RWPE1 (cell line): Measurements from ENCODE around the gene FOXP4.

Experiments
- CTCF ChIA-PET: fragments of 350-600 bp; sonication (Branson Sonifier 250); formaldehyde crosslinking; extraction: SDS; loops from one replicate; lab custom pipeline; 2021; lab: Yijun Ruan, JAX
- POLR2A ChIA-PET: fragments of 400-600 bp; formaldehyde crosslinking; extraction: SDS; loops from one replicate; lab custom pipeline; 2020; ENCODE audit warnings: antibody characterized with exemption; ENCODE audit not compliant: low non-redundant PET; lab: Yijun Ruan, JAX
- DNase-seq: peaks from one replicate; pipeline ENCODE4 v3.0.0; 2012; ENCODE audit warnings: low spot score
- H3K27ac ChIP-seq: fragments of 450-650 bp; 2 replicates; pipeline ENCODE4 v1.5.1; 2017
- CTCF ChIP-seq: fragments of 450-650 bp; conservative IDR thresholded peaks from 2 replicates; pipeline ENCODE4 v1.5.1; 2017; ENCODE audit warnings: low read depth, mild to moderate bottlenecking

The FOXP4 gene

DNA sequence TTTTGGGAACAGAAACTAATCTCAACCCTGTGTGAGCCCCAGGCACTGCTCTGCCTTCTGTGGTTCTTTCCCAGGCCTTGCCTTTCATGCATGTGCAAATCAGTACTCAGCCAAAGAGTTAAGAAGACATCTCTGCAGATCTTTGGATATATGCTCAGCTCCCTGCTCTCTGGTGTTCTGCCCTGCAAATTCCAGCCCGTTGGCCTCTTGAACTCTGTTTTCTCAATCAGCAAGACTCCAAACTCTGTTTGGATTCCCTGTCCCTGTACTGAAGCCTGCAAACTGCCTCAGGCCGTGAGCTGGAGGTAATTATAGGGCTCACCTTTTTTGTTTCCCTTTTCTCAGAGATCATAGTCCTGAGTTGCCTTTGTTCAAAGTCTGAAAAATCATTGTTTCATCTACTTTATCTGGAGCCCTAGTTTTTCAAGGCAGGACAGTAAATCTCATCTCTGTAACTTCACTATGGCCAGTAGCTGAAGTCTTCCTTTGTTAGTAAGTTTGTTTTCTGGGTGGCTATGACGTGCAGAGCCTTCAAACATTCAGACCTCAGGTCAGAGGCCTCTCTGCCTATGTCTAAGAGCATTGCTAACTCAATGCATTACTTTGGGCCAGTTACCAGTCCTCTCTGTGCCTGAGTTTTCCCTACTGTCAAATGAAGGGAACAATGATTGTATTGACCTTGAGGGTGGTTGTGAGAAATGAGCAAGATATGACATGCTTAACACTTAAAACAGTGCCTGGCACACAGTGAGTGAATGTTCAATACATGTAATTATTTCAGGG, 76.2 kb downstream of the FOXP4 start:
- ChIA-PET POLR2A (no interaction called here), CTCF (no interaction called here)
- no peak for DNase-seq
- TF ChIP-seq CTCF = no peak
- H3K27ac ChIP-seq = 0 out of 2 replicates have a peak overlapping the region, but pooled peaks have one; percentile 21

GRCh38 chr6:41623330-41623729, 77.1 kb downstream of the FOXP4 start:
- TF ChIP-seq CTCF = no peak
- DNase-seq = no peak
- ChIA-PET CTCF (no interaction called here), POLR2A (no interaction called here)
- peak overlapping the region; percentile 21; the same call in 1 of the 2 replicates for H3K27ac ChIP-seq

DNA sequence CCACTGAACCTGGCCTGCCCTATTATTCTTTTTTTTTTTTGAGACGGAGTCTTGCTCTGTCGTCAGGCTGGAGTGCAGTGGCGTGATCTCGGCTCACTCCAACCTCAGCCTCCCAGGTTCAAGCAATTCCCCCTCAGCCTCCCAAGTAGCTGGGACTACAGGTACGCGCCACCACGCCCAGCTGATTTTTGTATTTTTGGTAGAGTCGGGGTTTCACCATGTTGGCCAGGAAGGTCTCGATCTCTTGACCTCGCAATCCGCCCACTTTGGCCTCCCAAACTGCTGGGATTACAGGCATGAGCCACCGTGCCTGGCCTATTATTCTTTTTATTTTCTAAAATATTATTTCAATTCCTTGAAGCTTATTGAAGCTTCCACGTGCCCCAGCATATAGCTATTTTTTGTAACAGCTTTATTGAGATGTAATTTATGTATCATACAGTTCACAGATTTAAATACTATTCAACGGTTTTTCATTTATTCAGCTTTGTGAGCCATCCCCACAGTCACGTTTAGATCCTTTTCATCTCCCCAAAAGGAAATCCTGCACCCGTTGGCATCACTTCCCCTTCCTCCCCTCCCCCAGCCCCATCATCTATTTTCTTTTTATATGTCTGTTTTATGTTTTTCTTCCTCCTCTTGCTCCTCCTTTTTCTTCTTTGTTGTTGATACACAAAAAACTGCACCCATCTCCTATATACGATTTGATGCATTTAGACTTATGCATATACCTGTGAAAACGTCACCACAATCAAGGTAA, 78.6 kb downstream of the FOXP4 start:
- no peak for TF ChIP-seq CTCF
- H3K27ac ChIP-seq = peak overlapping the region; percentile 97
- CTCF ChIA-PET = interaction anchor here (0.6 to 1.2 kb wide), 3 partner anchors 57 to 162 kb away, joined by 3 to 6 read pairs (median 4); no protein-coding TSS in a partner anchor
- DNase-seq = no peak
- POLR2A ChIA-PET = interaction anchor here (0.6 to 0.9 kb wide), 2 partner anchors 12 to 26 kb away, joined by 4 to 8 read pairs; no protein-coding TSS in a partner anchor

DNA sequence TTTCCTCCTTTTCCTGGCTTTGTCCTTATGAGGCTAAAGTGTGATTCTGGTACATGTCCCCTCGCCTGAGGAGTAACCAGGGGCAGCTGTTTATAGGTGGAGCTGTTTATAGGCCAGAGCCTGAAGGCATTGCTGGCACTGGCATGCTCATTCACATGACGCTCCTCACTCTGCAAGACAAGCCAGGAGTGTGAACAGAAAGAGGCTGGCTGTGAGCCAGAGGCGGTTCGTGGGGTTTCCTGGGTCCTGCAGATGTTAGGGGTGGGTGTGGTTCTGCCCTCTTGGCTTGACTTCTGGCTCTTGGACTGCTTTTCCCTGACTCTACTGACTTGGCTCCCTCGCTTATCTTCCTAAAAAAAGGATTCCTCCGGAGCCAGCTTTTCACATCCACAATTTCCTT, 79.3 kb downstream of the FOXP4 start:
- peak; percentile 77 for DNase-seq
- ChIA-PET CTCF (interaction anchor here (1.1 to 1.2 kb wide), 2 partner anchors 58 to 161 kb away, joined by 3 to 4 read pairs; no protein-coding TSS in a partner anchor), POLR2A (interaction anchor here (0.6 to 0.9 kb wide), 2 partner anchors 11 to 25 kb away, joined by 4 to 8 read pairs; no protein-coding TSS in a partner anchor)
- no peak for TF ChIP-seq CTCF
- H3K27ac ChIP-seq = peak overlapping the region; percentile 97

DNA sequence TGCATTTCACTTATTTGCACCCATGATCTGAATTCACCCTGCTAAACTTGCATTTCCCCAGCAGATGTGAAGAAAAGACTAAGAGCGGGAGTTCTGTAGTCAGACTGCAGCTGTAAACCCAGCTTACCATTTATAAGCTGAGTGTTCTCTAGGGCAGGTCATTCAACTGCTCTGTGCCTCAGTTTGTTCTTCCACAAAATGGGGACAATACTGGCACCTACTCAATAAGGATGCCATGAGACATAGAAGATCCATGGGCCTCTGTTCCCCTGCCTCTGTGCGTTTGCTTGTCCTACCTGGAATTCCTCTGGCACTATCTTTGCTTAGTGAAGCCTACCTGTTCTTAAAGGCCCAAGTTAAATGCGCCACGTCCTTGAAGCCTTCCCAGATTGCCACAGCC, 79.8 kb downstream of the FOXP4 start:
- no peak for TF ChIP-seq CTCF
- ChIA-PET POLR2A (interaction anchor here (0.9 to 2.3 kb wide), 2 partner anchors 11 kb away, joined by 4 to 11 read pairs; no protein-coding TSS in a partner anchor), CTCF (interaction anchor here (0.6 kb wide), 1 partner anchor 273 kb away, joined by 3 read pairs; no protein-coding TSS in a partner anchor)
- peak overlapping the region; percentile 97 for H3K27ac ChIP-seq
- DNase-seq = no peak

DNA sequence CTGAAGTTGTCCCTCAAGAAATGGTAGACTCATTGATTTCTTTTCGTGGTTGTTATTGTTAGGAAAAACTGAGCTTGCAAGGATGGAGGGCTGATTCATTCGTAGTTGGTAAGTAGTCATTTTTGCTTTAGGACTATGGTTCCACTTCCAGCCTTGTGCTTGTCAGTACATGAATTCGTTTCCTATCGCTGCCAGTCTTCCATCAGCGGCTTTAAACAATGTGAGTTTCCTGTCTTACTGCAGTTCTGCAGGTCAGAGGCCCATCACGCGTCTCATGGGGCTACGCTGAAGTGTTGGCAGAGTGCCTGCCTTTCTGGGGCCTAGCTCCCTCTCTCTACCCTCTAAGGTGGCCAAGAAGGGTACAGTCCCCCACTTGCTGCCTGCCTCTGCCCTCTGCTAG, 80.7 kb downstream of the FOXP4 start:
- DNase-seq = peak; percentile 83
- H3K27ac ChIP-seq = peak overlapping the region; percentile 97
- ChIA-PET CTCF (interaction anchor here (0.7 to 0.8 kb wide), 2 partner anchors 24 to 56 kb away, joined by 3 to 6 read pairs; no protein-coding TSS in a partner anchor), POLR2A (interaction anchor here (2.3 kb wide), 1 partner anchor 10 kb away, joined by 11 read pairs; no protein-coding TSS in a partner anchor)
- no peak for TF ChIP-seq CTCF
